Rectal smooth muscle tissue (tissue), 1 donor: ENCODE results near the gene HADH.

Experiments used
- H3K27ac ChIP-seq: one replicate; pipeline ENCODE4 v1.7.0; 2013; ENCODE audit warnings: low read depth, low read length, inconsistent platforms
- H3K27me3 ChIP-seq: one replicate; pipeline ENCODE4 v1.7.0; 2013; ENCODE audit warnings: low read length; ENCODE audit not compliant: control insufficient read depth, insufficient read depth
- H3K36me3 ChIP-seq: one replicate; pipeline ENCODE4 v1.7.0; 2013; ENCODE audit warnings: low read length; ENCODE audit not compliant: control insufficient read depth, insufficient read depth
- H3K4me1 ChIP-seq: one replicate; pipeline ENCODE4 v1.7.0; 2013; ENCODE audit warnings: low read length; ENCODE audit not compliant: control insufficient read depth, insufficient read depth
- H3K4me3 ChIP-seq: one replicate; pipeline ENCODE4 v1.7.0; 2013; ENCODE audit warnings: low read length
- H3K9ac ChIP-seq: one replicate; pipeline ENCODE4 v1.7.0; 2013; ENCODE audit warnings: low read length

Gene HADH

DNA sequence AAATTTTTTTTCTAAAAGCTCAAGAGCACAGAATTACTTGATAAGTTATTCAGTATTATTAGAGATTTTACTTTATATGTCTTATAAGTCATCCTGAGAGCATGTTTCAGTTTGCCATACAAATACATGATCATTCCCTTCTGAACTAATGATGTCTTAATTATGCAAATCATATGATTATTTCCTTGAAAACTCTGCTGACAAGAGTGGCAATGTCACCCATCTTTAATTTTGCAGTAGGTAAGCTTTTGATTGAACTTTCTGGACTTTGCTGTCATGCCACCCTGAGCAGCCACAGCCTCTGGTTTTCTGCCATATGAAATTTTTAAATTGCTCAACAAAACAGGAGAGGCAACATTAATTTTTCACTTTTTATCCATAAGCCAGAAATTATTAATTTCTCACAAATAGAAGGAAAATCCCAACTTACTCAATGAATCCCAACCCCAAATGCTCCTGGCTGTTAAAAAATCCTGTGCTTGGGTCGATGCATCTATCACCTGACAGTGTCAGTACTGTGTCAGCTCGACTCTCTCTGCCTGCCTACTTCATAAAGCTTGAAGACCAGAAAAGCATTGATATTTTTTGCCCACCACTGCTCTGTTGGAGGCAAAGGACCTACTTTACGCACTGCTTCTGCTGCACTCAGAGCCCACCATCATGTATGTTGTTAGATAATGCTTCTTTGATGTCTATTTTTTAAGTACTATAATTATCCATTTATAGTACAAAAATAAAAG lies 11.6 kb upstream of the HADH start:
- Histone ChIP-seq H3K27me3 (no peaks in the 10 kb centered on the region), H3K9ac (no peak overlapping the region), H3K4me1 (no peaks in the 10 kb centered on the region), H3K27ac (no peak overlapping the region), H3K4me3 (no peak overlapping the region), H3K36me3 (no peaks in the 10 kb centered on the region)

DNA sequence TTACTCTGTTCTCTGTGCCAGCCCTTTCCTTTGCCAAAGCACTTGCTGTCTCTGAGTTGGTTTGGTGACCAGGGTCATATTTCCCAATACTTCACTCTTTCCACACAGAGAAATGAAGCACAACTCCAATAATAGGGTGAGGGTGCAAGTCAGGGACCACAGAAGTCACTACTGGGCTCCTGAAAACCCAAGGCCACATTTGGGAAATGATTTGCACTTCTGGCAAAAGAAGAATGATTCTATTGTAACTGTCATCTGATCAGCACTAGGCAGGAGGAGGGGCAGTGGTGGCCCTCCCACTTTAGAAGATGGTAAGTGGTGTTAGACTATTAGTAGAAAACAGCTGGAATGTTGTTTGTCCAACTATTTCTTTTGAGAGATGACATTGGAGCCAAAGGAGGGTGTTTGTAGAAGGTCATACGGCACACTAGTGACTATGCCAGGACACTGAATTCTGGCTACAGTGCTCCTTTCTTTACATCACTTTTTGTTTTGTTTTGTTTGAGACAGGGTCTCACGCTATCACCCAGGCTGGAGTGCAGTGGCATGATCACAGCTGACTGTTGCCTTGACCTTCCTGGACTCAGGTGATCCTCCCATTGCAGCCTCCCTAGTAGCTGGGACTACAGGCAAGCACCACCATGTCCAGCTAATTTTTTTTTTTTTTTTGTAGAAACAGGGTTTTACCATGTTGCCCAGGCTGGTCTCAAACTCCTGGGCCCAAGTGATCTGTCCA lies 10.8 kb upstream of the HADH start:
- no peak overlapping the region for H3K27ac ChIP-seq
- H3K9ac ChIP-seq: no peak overlapping the region
- no peaks in the 10 kb centered on the region for H3K27me3 ChIP-seq
- H3K4me3 ChIP-seq: no peak overlapping the region
- no peaks in the 10 kb centered on the region for H3K4me1 ChIP-seq
- no peaks in the 10 kb centered on the region for H3K36me3 ChIP-seq

DNA sequence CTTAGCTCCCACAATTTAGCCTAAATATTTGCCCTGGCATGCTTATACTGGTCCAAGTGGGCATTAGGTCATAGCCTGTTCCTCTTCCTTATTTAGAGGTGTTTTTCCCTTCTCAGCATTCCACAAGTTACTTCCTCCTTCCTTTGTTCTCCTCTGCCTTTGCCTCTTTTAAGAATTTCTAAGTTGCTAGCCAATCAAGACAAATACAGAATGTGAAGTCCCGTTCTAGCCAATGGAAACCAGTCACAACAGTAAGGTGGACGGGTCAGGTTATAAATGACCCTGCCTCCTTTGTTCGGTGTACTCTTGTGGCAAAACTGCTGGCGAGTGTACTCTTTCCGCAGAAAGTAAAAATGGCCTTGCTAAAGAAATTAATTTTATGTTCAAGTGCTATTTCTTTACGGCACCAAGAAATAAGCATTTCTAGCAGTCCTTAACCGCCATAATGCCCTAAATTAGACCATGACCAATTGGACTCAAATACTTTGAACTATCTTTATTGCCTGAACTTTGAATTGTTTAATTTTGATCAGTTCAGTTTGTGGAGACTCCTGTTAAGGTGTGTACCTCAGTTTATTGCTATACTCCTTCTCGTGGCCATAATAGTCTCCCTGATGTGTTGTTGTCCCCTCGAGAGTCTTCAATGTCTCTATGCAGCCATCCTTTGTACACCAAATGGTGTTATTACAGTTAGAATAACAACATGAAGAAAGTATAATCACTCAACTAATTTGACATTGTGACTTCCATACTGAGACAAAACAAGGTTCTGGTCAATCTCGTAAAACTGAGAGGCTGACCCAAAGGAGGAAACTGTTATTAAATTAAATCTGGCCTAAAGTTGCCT lies 1.6 kb upstream of the HADH start:
- H3K4me3 ChIP-seq: peak overlapping the region; percentile 19

DNA sequence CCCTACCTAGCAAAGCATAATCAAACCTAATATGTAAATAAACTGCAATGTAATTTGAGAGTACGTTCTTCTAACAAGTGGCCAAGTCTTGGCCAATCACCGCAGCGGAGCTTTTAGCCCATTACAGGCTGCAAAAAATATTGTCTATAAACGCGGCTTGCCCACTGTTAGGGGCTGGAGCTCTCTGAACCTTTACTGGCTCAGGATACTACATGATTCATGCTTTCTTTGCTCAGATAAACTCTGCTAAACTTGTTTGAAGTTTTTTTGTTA lies 990 bp upstream of the HADH start:
- Histone ChIP-seq H3K4me1 (no peaks in the 10 kb centered on the region), H3K27ac (no peak overlapping the region), H3K9ac (no peak overlapping the region), H3K27me3 (no peaks in the 10 kb centered on the region), H3K4me3 (peak overlapping the region; percentile 19), H3K36me3 (no peaks in the 10 kb centered on the region)

More for the DNA sequence above, 1.6 kb upstream of the HADH start:
- Histone ChIP-seq H3K27me3 (no peaks in the 10 kb centered on the region), H3K9ac (no peak overlapping the region), H3K36me3 (no peaks in the 10 kb centered on the region), H3K27ac (peak overlapping the region; percentile 22), H3K4me1 (no peaks in the 10 kb centered on the region)

DNA sequence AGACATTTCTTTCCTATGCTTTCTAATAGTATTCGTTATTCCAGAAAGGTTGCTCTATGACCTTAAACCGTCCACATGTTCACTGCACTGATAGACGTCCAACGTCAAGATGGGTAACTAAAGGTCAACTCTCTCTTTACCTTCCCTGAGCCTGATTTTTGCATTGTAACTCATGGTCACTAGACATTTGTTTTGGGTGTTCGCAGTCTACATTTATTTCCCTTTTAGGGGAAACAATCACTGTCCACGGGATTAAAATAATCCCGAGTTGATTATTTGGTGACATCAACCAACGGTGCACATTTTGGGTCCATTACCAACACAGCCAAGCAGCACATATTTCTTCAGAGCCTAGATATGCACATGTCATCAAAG lies 540 bp upstream of the HADH start:
- no peaks in the 10 kb centered on the region for H3K4me1 ChIP-seq
- peak overlapping the region; percentile 93 for H3K27ac ChIP-seq
- H3K4me3 ChIP-seq: peak overlapping the region; percentile 95
- H3K27me3 ChIP-seq: no peaks in the 10 kb centered on the region
- no peaks in the 10 kb centered on the region for H3K36me3 ChIP-seq
- no peak overlapping the region for H3K9ac ChIP-seq

DNA sequence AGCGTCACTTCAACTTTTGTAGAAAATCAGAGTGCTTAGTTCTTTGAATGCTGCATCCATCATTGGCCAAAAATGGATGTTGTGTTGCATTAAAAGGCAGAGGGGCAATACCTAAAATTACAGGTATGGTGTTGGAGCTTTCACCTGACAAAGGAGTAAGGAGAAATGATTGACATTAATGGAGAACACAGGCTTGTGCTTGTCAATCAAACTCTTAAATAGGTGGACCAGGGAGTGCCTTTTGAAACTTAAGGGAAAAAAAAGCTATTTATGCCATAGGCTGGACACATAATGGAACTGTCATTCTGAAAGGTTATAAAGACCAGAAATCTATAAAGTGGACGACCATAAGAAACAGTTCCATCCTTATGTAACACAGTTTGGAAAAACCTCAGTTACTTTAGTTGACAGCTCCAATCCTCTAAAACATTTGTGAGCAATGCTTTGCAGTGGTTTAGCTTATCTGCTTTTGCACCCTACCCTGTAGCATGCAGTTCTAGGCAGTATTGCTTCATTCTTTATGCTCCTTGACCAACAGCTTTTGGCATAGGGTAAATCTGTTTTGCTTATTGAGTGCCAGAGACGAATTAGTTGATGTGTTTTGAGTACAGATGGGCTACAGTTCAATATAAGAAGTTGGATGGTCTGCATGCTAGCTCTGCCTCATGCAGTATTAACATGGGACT lies 2.4 kb downstream of the HADH start:
- Histone ChIP-seq H3K27ac (no peak overlapping the region), H3K4me1 (peaks cover 3% of the 10 kb centered on the region), H3K9ac (no peak overlapping the region), H3K27me3 (no peaks in the 10 kb centered on the region), H3K4me3 (no peak overlapping the region), H3K36me3 (no peaks in the 10 kb centered on the region)

DNA sequence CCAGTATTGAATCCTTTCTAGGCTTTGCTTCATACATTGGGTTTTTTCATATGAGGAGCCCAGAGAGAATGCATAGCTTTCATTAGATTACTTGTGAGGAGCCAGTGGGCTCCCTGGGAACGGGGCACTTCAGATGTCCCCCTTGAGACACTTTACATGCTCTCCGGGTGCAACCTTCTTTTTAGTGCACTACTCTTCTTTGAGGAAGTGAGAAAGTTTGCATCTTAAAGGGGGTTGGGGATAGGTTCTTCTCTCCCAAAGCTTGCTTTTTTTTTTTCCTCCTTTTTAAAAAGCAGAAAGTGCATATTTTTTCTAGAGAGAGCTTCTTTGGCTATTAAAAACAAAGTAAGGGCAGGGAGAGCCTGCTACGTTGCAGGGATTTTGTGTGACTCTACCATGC lies 4.3 kb downstream of the HADH start:
- Histone ChIP-seq H3K4me3 (no peak overlapping the region), H3K27me3 (no peaks in the 10 kb centered on the region), H3K27ac (no peak overlapping the region), H3K36me3 (no peaks in the 10 kb centered on the region), H3K4me1 (peaks cover 16% of the 10 kb centered on the region), H3K9ac (no peak overlapping the region)

DNA sequence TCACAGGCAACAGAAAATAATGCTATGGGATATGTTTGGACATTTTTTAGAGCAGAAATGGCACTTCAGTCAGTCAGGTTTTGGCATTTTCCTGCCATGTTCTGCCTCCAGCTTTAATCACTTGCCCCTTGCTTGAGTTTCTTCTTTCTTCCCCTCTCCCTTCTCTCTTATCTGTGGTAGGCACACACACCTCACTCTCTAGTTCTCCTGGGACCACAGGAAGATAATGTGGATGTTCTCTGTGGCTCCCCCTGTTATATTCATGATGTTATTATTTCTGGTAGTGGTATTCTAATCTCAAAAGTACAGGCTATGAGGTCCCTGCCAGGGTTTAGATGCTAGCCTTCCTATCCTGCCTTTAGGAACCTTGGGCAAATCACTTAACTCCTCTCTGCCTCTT lies 5.2 kb downstream of the HADH start:
- Histone ChIP-seq H3K4me3 (no peak overlapping the region), H3K36me3 (no peaks in the 10 kb centered on the region), H3K4me1 (peaks cover 16% of the 10 kb centered on the region), H3K9ac (no peak overlapping the region), H3K27me3 (no peaks in the 10 kb centered on the region), H3K27ac (no peak overlapping the region)

DNA sequence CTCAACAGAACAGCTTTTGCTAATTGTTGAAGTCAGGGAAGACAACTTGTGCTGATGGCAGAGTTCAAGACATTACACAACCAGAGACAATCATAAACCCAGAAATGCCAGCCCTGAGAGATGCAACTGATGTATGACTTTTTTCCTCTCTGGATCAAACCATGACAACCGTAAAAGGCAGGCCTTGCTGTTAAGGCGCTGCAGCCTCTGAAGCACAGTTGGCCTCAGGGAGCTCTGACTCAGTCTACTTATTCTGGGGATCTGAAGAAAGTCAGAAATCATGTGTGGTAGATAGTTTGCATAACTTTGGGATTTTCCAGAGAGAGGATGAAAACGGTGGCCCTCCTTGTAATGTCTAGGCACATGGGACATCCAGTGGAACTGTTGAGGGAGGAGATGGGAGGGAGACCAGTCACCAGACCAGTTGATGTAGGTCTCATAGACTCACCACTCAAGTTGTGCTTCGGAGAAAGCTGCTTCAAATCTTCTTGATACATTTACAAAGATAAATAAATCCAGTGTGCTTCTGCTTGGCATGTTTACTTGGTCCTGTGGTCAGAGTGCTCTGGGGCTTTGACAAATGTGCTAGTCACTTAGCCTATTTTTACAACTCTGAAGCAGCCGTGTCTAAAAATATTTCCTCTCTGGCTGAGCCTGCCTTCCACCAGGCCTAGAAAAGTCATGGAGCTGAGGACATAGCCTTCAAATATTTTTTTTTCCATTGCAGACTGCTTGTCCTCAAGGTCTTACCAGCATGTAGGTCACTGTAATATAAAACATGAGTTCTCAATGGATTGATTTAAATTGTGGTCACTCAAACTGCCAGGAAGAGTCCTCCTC lies 7.5 kb downstream of the HADH start:
- Histone ChIP-seq H3K27me3 (no peaks in the 10 kb centered on the region), H3K4me1 (peaks cover 16% of the 10 kb centered on the region), H3K36me3 (no peaks in the 10 kb centered on the region), H3K4me3 (no peak overlapping the region), H3K27ac (peak overlapping the region; percentile 83), H3K9ac (no peak overlapping the region)

DNA sequence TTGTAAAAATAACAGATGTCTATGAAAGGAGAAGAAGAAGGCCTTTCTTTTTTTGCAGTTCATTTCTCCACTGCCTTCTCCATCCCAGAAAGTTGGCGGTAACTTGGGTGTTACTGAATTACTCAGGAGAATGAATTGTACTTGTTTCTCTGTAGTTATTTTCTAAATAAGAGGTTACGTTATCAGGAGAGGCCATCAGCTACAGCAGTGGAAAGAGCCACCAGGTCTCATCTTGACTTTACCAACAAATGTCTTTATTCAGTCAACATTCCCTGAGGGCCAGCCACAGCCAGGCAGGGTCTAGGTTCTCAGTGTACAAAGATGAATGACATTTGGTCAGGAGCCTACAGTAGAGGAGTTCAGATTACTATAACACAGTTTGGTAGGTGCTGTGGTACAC lies 8.1 kb downstream of the HADH start:
- H3K4me3 ChIP-seq: no peak overlapping the region
- H3K9ac ChIP-seq: no peak overlapping the region
- H3K27me3 ChIP-seq: no peaks in the 10 kb centered on the region
- H3K27ac ChIP-seq: peak overlapping the region; percentile 83
- peaks cover 16% of the 10 kb centered on the region for H3K4me1 ChIP-seq
- H3K36me3 ChIP-seq: no peaks in the 10 kb centered on the region

GRCh38 chr4:107999932-108000539 lies 10.3 kb downstream of the HADH start:
- Histone ChIP-seq H3K4me1 (peaks cover 16% of the 10 kb centered on the region), H3K27ac (no peak overlapping the region), H3K36me3 (no peaks in the 10 kb centered on the region), H3K9ac (no peak overlapping the region), H3K27me3 (no peaks in the 10 kb centered on the region), H3K4me3 (no peak overlapping the region)
